GM12891 (cell line): ENCODE measurements around the gene MAPK11.
A peak's percentile ranks its signal among the peaks of the same experiment; 100 is the strongest.

ENCODE experiments used
- POLR2A ChIP-seq: IDR thresholded peaks from 2 replicates; pipeline ENCODE4 v1.6.1; 2011; ENCODE audit warnings: low read depth, low read length, control low read depth
- POLR2AphosphoS5 ChIP-seq: IDR thresholded peaks from 2 replicates; pipeline ENCODE4 v1.6.1; 2011; ENCODE audit warnings: low read depth, low read length, control low read depth
- POU2F2 ChIP-seq: IDR thresholded peaks from 2 replicates; pipeline ENCODE4 v1.6.1; 2011; ENCODE audit warnings: low read depth, mild to moderate bottlenecking, control low read depth, low read length, moderate library complexity
- SPI1 ChIP-seq: IDR thresholded peaks from 2 replicates; pipeline ENCODE4 v1.6.1; 2011; ENCODE audit warnings: low read depth, low read length, control low read depth
- TAF1 ChIP-seq: IDR thresholded peaks from 2 replicates; pipeline ENCODE4 v1.6.1; 2011; ENCODE audit warnings: low read depth, low read length, control low read depth

DNA sequence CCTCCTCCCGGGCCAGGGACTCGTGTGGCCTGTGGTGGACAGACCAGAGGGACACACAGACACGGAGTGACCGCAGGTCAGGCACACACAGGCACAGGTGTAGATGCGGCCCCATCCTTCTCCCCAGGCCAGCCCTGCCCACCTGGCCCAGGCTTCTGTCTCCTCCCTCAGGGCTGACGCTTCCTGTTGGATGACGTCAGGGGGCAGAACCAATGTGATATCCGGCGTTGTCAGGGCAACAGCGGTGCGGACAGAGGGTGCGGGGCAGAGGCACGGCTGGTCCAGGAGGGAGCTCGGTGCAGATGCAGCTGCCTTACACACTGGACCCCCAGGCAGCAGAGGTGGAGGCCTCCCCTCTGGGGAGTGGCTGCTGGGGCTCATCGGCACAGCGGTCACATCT is 22.4 kb downstream of the MAPK11 start:
- peak; percentile 52 for TF ChIP-seq POLR2AphosphoS5
- TF ChIP-seq POLR2A = no peak; the same call in 1 of the 2 replicates
- TF ChIP-seq TAF1 = no peak
- TF ChIP-seq SPI1 = no peak
- peak; percentile 52; the same call in 1 of the 2 replicates for TF ChIP-seq POU2F2
